Lung microvascular endothelial cell (primary cell): ENCODE results near the gene ELOVL4. TPM values are rescaled to one million over a fixed set of nuclear protein-coding genes. Genes with fewer than 3 reads are reported as not detected.

Source experiments
- DNase-seq, 2 donors: peaks; one replicate each; pipeline versions ENCODE4 v3.0.0 to v3.0.0-alpha.2; 2010; ENCODE audit warnings: low read depth in 2 of 2
- total RNA-seq: library from RNA; depleted of rRNA; stranded (reverse); fragments of >200 nt; gene quantifications from 2 replicates; pipeline ENCODE4 v1.2.1, GENCODE V29; 2014

The ELOVL4 gene
- total RNA-seq, result under 0.01 and 0.22 TPM in 2 replicates

- DNase-seq, result peak; percentile 7 to 44
These were observed at the start of gene ELOVL4 for GRCh38 chr6:79947191-79948186. Gene ELOVL4, minus strand, starts transcription at chr6:79947553. Its CDS starts 274 bp downstream, at chr6:79947279.

GRCh38 chr6:79993911-79994309 lies 46.6 kb upstream of the ELOVL4 start:
- no peak for DNase-seq

GRCh38 chr6:79993012-79993910 lies 45.9 kb upstream of the ELOVL4 start:
- no peak for DNase-seq

GRCh38 chr6:79989641-79990040 lies 42.3 kb upstream of the ELOVL4 start:
- DNase-seq, result no peak

- no peak for DNase-seq
These were observed 37.8 kb upstream of the ELOVL4 start for GRCh38 chr6:79985128-79985527.

- no peak for DNase-seq
These were observed 36.9 kb upstream of the ELOVL4 start for GRCh38 chr6:79984261-79984660.

- no peak for DNase-seq
These were observed 34.3 kb upstream of the ELOVL4 start for GRCh38 chr6:79981652-79982051.

- DNase-seq, result no peak
These were observed 23.8 kb upstream of the ELOVL4 start for GRCh38 chr6:79971193-79971592.

GRCh38 chr6:79969784-79970183 lies 22.4 kb upstream of the ELOVL4 start:
- DNase-seq, result no peak

GRCh38 chr6:79967178-79967577 lies 19.8 kb upstream of the ELOVL4 start:
- DNase-seq, result no peak

GRCh38 chr6:79964607-79965081 lies 17.3 kb upstream of the ELOVL4 start:
- DNase-seq, result no peak

- no peak for DNase-seq
These were observed 7.5 kb upstream of the ELOVL4 start for GRCh38 chr6:79954849-79955248.

- peak; percentile 83 to 85 for DNase-seq
These were observed 1.9 kb upstream of the ELOVL4 start for GRCh38 chr6:79949233-79949632.

GRCh38 chr6:79946272-79947190 lies 822 bp downstream of the ELOVL4 start:
- DNase-seq, result peak; percentile 12 to 14

- no peak for DNase-seq
These were observed 4.2 kb downstream of the ELOVL4 start for GRCh38 chr6:79943133-79943532.

GRCh38 chr6:79941489-79942151 lies 5.7 kb downstream of the ELOVL4 start:
- peak in 1 of 2 donors; percentile 14 for DNase-seq

- DNase-seq, result no peak
These were observed 18.8 kb downstream of the ELOVL4 start for GRCh38 chr6:79928478-79928998.

- no peak for DNase-seq
These were observed 19.6 kb downstream of the ELOVL4 start for GRCh38 chr6:79927758-79928157.

- no peak for DNase-seq
These were observed 24.1 kb downstream of the ELOVL4 start for GRCh38 chr6:79923270-79923669.

GRCh38 chr6:79922018-79922417 lies 25.3 kb downstream of the ELOVL4 start:
- DNase-seq, result no peak
